ENCODE measurements around the gene WDR45B.

- TF ChIP-seq CTCF (IDR thresholded peaks at IDR 0.05) (no peak), POLR2A (IDR thresholded peaks at IDR 0.05) (no peak)
These were observed 57.2 kb downstream of the WDR45B start for GRCh38 chr17:82590881-82591539.
